ENCODE measurements around the gene INSR. TPM values are rescaled to one million over a fixed set of nuclear protein-coding genes. Genes with fewer than 3 reads are reported as not detected.

Gene INSR
- total RNA-seq, 1 experiment from 2014 or later = 35.9 TPM

DNA sequence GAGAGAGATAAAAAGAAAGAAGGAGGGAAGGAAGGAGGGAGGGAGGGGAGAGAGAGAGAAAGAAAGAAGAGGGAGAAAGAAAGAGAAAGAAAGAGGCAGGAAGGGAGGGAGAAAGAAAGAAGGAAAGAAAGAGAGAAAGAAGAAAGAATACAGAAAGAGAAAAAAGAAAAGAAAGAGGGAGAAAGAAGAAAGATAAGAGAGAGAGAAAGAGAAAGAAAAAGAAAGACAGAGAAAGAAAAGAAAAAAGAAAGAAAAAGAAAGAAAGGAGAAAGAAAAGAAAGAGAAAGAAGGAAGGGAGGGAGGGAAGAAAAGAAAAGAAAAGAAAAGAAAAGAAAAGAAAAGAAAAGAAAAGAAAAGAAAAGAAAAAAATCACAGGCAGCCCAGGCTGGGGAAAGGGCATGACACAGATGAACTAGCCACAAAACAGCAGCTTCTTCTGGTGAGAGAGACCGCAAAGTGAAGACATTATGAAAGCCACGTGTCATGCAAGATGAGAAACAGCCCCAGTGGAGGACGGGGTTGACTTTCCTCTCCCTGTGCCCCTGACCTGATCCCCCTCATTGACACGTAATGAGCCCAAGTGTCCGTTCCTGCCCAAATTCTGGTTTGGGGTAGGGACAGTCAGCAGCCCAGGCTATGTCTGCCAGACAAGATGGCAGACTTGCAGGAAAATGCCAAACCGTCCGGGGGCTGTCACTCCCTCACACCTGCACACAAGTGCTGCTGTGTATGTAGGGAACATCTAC, 102.1 kb downstream of the INSR start:
- Mint-ChIP-seq H3K4me3 (no peak overlapping the region), H3K9me3 (no peaks in the 10 kb centered on the region), H3K27me3 (ENCODE audit: low read depth) (no peaks in the 10 kb centered on the region), H3K4me1 (peaks cover 3% of the 10 kb centered on the region; the same call in 1 of the 2 replicates), H3K36me3 (no peaks in the 10 kb centered on the region), H3K27ac (no peak overlapping the region)
- TF ChIP-seq ETV6 (CRISPR knock-in tag; IDR thresholded peaks at IDR 0.05) = no peak
- TF ChIP-seq NR3C1 (CRISPR knock-in tag; conservative IDR thresholded peaks at IDR 0.05; ENCODE audit: low read depth) = no peak
- TF ChIP-seq, protein P1, sequence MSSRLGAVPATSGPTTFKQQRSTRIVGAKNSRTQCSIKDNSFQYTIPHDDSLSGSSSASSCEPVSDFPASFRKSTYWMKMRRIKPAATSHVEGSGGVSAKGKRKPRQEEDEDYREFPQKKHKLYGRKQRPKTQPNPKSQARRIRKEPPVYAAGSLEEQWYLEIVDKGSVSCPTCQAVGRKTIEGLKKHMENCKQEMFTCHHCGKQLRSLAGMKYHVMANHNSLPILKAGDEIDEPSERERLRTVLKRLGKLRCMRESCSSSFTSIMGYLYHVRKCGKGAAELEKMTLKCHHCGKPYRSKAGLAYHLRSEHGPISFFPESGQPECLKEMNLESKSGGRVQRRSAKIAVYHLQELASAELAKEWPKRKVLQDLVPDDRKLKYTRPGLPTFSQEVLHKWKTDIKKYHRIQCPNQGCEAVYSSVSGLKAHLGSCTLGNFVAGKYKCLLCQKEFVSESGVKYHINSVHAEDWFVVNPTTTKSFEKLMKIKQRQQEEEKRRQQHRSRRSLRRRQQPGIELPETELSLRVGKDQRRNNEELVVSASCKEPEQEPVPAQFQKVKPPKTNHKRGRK (CRISPR knock-in tag; IDR thresholded peaks at IDR 0.05; ENCODE audit: borderline replicate concordance) = peak; percentile 88; the same call in 1 of the 2 replicates
- DNase-seq (ENCODE audit: low spot score) (no peak), ATAC-seq (no peak)
- CTCF ChIA-PET = interaction anchor here (1.1 to 1.8 kb wide), 2 partner anchors 134 to 149 kb away, joined by 3 to 4 read pairs; no protein-coding TSS in a partner anchor
- POLR2A ChIA-PET = no interaction called here

DNA sequence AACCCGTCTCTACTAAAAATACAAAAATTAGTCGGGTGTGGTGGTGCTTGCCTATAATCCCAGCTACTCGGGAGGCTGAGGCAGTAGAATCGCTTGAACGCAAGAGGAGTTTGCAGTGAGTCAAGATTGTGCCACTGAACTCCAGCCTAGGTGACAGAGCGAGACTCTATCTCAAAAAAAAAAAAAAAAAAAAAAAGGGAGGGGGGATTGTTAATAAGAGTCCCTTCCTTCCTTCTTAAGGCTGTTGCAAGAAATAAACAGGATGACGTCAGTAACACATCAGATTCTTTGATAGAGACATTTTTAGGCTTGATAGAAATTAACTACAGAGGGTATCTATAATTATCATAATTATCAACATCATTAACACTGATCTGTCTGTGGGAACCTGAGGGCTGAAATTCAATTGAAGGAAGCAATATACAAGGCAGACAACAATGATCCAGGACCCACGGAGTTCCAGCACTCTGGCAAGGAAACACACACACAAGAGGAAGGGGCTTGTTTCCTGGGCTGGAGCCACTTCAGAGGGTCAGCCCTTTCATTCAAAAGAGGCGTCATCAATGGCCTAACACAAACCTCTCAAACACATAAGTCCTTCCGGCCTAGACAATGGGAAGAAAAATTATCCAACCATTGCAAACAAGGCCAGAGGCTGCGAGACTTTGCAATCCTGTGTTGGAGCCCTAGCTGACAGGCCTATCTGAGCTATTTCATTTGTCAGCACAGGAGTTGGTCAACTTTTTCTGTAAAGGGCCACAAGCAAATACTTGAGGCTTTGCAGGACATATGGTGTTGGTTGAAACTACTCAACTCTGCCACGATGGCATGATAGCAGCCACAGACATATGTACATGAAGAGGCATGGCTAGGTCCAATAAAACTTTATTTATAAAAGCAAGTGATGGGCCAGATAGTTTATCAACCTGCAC, 105.2 kb downstream of the INSR start:
- H3K27ac Mint-ChIP-seq = no peak overlapping the region
- TF ChIP-seq SOX15 (CRISPR knock-in tag; IDR thresholded peaks at IDR 0.05) (no peak), ZNF232 (CRISPR knock-in tag; IDR thresholded peaks at IDR 0.05) (no peak), JUN (CRISPR knock-in tag; IDR thresholded peaks at IDR 0.05) (no peak), FOXJ3 (CRISPR knock-in tag; IDR thresholded peaks at IDR 0.05; ENCODE audit: borderline replicate concordance) (no peak)
- TF ChIP-seq, protein P2, sequence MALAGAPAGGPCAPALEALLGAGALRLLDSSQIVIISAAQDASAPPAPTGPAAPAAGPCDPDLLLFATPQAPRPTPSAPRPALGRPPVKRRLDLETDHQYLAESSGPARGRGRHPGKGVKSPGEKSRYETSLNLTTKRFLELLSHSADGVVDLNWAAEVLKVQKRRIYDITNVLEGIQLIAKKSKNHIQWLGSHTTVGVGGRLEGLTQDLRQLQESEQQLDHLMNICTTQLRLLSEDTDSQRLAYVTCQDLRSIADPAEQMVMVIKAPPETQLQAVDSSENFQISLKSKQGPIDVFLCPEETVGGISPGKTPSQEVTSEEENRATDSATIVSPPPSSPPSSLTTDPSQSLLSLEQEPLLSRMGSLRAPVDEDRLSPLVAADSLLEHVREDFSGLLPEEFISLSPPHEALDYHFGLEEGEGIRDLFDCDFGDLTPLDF (CRISPR knock-in tag; IDR thresholded peaks at IDR 0.05) = no peak
- TF ChIP-seq, protein P3, sequence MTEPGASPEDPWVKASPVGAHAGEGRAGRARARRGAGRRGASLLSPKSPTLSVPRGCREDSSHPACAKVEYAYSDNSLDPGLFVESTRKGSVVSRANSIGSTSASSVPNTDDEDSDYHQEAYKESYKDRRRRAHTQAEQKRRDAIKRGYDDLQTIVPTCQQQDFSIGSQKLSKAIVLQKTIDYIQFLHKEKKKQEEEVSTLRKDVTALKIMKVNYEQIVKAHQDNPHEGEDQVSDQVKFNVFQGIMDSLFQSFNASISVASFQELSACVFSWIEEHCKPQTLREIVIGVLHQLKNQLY (CRISPR knock-in tag; IDR thresholded peaks at IDR 0.05) = no peak
- DNase-seq (ENCODE audit: low spot score) (no peak), ATAC-seq (no peak)
- ChIA-PET POLR2A (no interaction called here), CTCF (interaction anchor here (1.3 to 1.4 kb wide), 2 partner anchors 8 to 137 kb away, joined by 3 read pairs; no protein-coding TSS in a partner anchor)
- no peaks in the 10 kb centered on the region for H3K36me3 Mint-ChIP-seq
- H3K9me3 Mint-ChIP-seq = no peaks in the 10 kb centered on the region
- H3K4me1 Mint-ChIP-seq = no peaks in the 10 kb centered on the region
- no peaks in the 10 kb centered on the region for H3K27me3 Mint-ChIP-seq (ENCODE audit: low read depth)
- no peak overlapping the region for H3K4me3 Mint-ChIP-seq

DNA sequence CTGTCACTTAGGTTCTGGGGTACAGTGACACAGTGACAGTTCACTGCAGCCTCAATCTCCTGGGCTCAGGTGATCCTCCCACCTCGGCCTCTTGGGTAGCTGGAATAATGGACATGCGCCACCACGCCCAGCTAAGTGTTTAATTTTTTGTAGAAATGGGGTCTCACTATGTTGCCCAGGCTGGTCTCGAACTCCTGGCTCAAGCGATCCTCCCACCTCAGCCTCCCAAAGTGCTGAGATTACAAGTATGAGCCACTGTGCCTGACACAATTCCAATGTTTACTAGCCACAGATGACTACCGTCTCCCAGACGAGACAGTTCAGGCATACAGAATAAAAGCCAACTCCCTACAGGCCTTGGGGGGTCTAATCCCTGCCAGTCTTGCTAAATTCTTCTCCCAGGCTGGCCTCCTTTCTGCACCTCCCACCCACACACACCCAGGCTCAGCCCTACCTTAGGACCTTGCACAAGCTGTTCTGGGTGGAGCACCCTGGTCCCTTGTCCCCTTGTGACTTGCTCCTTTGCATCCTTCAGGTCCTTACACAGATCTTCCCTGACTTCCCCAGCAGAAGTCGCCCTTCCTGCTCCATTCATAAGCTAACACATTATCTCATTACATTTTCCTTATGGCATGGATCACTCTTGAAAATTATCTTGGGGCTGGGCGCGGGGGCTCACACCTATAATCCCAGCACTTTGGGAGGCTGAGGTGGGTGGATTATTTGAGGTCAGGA, 106.4 kb downstream of the INSR start:
- no peaks in the 10 kb centered on the region for H3K36me3 Mint-ChIP-seq
- H3K4me3 Mint-ChIP-seq = no peak overlapping the region
- ChIA-PET POLR2A (interaction anchor here (0.6 kb wide), 1 partner anchor 118 kb away, joined by 3 read pairs; the partner anchor contains the start of gene ZNF557), CTCF (interaction anchor here (1.3 to 1.4 kb wide), 2 partner anchors 9 to 138 kb away, joined by 3 read pairs; no protein-coding TSS in a partner anchor)
- H3K9me3 Mint-ChIP-seq = no peaks in the 10 kb centered on the region
- no peak overlapping the region for H3K27ac Mint-ChIP-seq
- H3K27me3 Mint-ChIP-seq (ENCODE audit: low read depth) = no peaks in the 10 kb centered on the region
- ATAC-seq = no peak
- H3K4me1 Mint-ChIP-seq = no peaks in the 10 kb centered on the region
- no peak for DNase-seq (ENCODE audit: low spot score)
- TF ChIP-seq ZNF121 (CRISPR knock-in tag; IDR thresholded peaks at IDR 0.05) (0 out of 2 replicates have a peak, but pooled peaks have one; percentile 4), ATF1 (CRISPR knock-in tag; IDR thresholded peaks at IDR 0.05) (no peak)

DNA sequence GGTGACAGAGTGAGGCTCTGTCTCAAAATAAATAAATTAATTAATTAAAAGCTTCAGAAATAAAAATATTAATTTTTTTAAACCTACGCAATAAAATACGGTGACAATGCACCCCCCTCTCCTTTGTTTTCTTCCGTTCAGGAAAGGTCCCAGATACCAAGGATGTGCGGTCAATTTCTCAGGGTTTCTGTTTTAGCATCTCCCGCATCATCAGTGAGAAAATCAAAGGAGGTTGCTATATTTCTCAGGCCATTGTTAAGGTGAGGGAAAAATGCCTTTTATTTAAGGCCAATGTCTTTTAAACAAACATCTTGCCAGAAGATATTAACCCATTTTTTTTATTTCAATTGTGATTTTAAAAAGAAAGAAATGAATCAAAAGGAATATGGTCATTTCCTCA, 111.7 kb downstream of the INSR start:
- no peaks in the 10 kb centered on the region for H3K27me3 Mint-ChIP-seq (ENCODE audit: low read depth)
- no peaks in the 10 kb centered on the region for H3K4me1 Mint-ChIP-seq
- H3K9me3 Mint-ChIP-seq = peaks cover 3% of the 10 kb centered on the region; the same call in 1 of the 2 replicates
- H3K36me3 Mint-ChIP-seq = peaks cover 8% of the 10 kb centered on the region; the same call in 1 of the 2 replicates
- CTCF ChIA-PET = no interaction called here
- POLR2A ChIA-PET = no interaction called here
- ATAC-seq (no peak), DNase-seq (ENCODE audit: low spot score) (no peak)
- H3K4me3 Mint-ChIP-seq = no peak overlapping the region
- no peak overlapping the region; the same call in 1 of the 2 replicates for H3K27ac Mint-ChIP-seq
- TF ChIP-seq GTF2I (CRISPR knock-in tag; conservative IDR thresholded peaks at IDR 0.05) (no peak), TEAD4 (CRISPR knock-in tag; IDR thresholded peaks at IDR 0.05) (no peak), MXD4 (CRISPR knock-in tag; IDR thresholded peaks at IDR 0.05; ENCODE audit: borderline replicate concordance) (no peak), ZNF671 (CRISPR knock-in tag; IDR thresholded peaks at IDR 0.05) (no peak), MYBL2 (CRISPR knock-in tag; IDR thresholded peaks at IDR 0.05) (no peak), ETV6 (CRISPR knock-in tag; IDR thresholded peaks at IDR 0.05) (no peak), OVOL2 (CRISPR knock-in tag; IDR thresholded peaks at IDR 0.05; ENCODE audit: borderline replicate concordance) (no peak)
- TF ChIP-seq, protein P4, sequence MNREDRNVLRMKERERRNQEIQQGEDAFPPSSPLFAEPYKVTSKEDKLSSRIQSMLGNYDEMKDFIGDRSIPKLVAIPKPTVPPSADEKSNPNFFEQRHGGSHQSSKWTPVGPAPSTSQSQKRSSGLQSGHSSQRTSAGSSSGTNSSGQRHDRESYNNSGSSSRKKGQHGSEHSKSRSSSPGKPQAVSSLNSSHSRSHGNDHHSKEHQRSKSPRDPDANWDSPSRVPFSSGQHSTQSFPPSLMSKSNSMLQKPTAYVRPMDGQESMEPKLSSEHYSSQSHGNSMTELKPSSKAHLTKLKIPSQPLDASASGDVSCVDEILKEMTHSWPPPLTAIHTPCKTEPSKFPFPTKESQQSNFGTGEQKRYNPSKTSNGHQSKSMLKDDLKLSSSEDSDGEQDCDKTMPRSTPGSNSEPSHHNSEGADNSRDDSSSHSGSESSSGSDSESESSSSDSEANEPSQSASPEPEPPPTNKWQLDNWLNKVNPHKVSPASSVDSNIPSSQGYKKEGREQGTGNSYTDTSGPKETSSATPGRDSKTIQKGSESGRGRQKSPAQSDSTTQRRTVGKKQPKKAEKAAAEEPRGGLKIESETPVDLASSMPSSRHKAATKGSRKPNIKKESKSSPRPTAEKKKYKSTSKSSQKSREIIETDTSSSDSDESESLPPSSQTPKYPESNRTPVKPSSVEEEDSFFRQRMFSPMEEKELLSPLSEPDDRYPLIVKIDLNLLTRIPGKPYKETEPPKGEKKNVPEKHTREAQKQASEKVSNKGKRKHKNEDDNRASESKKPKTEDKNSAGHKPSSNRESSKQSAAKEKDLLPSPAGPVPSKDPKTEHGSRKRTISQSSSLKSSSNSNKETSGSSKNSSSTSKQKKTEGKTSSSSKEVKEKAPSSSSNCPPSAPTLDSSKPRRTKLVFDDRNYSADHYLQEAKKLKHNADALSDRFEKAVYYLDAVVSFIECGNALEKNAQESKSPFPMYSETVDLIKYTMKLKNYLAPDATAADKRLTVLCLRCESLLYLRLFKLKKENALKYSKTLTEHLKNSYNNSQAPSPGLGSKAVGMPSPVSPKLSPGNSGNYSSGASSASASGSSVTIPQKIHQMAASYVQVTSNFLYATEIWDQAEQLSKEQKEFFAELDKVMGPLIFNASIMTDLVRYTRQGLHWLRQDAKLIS (CRISPR knock-in tag; IDR thresholded peaks at IDR 0.05; ENCODE audit: borderline replicate concordance) = no peak

All from WTC11 (cell line).